Right hindlimb (tissue), 1 donor: ENCODE results near the gene EDIL3.
A peak's percentile ranks its signal among the peaks of the same experiment; 100 is the strongest.
"Not testable (repeated sequence)": the region's sequence is repeated elsewhere in the genome, so short reads cannot be mapped to it uniquely, and the experiment has no call there.

Source experiments
- DNase-seq: peaks from one replicate; pipeline ENCODE4 v3.0.0-alpha.2; 2018

The EDIL3 gene

DNA sequence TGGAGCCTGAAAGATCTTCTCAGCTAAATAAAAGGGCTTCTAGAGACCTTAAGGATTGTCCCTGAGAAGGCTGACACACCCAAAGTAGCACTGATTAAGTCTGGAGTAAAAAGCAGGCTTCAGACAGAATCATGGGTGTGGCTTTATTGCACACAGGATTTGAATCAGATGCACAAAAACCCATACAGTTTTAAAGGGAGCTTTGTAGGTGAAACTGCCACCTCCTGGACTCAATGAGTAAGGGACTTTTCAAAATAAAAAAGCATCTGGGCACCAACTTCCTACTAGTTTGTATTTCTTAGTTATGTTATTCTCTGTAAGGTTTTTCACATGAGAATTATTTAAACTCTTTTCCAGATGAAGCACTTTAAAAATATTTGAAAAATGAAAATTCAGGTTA lies 129.4 kb downstream of the EDIL3 start:
- DNase-seq: no peak

GRCh38 chr5:84253946-84254345 lies 130.7 kb downstream of the EDIL3 start:
- no peak for DNase-seq

DNA sequence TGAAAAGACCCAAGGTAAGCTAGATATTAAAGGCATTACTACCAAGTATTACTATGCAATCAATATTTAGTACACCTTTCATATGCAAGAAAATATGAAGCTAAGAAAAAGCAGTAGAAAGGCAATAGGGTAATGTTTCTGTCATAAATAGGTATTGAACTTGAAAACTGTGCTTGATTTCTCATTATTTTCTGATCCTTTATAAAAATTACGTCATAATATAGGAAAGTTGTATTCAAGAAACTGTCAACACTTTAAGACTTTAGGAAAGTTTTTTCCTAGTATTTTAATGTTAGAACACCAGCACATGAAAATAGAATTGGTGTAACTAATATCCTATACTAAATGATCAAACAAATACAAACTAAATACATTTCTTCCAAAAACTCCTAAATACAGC lies 133.2 kb downstream of the EDIL3 start:
- no peak for DNase-seq

DNA sequence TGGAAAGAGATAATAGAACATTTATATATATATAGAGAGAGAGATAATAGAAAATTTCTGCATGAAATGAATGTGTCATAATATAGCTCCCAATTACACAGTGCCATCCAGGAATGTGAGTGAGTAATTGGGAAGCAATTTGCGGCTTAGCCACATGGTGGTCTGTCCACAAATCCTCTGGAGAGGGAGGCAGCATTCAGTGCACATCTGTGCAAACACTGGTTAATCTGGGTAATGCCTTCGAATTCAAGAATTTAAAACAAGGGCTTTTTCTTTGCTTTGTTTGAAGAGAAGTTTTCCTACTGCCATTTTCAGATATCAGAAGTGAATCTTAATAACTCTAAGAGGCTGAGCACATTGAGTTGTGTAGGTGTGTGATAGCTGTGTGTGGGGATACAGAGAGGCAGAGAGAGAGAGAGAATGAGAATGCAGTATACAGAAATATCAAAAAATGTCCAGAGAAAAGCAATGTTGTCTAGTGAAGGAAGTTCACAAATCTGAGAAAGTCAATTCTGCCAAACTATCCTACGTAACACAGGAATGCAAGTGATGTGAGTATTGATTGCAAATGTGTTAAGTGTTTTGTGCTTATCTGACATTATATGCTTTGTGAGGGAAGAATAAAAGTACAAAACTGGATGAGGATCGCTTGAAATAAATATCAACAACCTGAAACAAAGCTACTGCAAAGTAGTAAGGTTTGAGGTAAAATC lies 134.6 kb downstream of the EDIL3 start:
- DNase-seq: peak; percentile 26

- no peak for DNase-seq
Observed at GRCh38 chr5:84248013-84248412, 136.7 kb downstream of the EDIL3 start.

GRCh38 chr5:84242286-84242685 lies 142.4 kb downstream of the EDIL3 start:
- DNase-seq: no peak

DNA sequence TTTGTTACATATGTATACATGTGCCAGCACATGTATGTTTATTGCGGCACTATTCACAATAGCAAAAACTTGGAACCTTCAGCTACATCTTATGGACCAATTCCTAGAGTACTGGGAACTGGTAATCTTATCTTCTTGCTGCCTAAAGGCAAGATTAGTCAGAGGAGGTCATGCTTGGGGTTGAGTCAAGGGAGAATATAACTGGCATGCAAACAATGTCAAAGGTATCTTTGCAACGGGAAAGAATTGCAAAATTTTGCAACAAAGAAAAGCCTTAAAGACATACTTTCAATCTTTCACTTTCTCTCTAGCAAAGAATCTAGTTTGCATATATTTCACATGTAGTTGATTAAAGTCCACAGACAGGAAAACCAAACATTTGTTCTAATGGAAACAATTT lies 145.2 kb downstream of the EDIL3 start:
- DNase-seq: no peak

GRCh38 chr5:84237126-84237525 lies 147.6 kb downstream of the EDIL3 start:
- no peak for DNase-seq

DNA sequence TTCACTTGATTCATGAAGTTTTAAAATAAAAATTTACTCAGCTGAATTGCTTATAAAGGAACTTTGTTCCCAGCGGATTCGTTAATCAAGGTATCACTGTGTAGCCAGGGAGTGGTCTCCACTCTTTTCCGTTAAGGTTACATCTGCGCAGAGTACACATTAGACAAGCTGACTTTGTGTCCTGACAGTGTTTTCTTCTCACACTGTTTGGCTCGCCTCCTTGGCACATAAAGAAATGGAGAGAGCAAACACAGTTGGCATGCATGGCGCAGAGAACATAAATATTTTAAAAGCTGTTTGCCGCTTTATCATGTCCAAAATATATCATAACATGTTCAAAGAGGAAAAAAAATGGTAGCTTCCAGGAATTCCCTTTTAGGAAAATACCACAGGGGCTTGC lies 153.2 kb downstream of the EDIL3 start:
- peak; percentile 30 for DNase-seq

DNA sequence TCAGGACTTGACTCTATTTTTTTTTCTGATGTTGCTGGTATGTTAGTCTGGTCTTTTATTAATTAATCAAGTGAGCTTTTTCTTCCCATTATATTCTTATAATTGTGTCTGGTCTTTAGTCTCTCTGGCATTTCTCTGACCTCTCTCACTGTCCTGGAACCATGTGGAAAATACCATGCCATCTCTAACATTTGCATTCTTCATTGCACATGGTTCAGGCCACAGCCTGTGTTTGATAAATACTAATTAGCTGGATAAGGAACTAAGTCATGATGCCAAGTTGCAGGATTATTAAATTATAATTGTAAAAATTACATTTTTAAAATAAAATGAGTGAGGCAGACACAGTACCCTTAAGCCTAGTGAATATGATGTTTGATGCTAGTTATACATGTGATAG lies 155.6 kb downstream of the EDIL3 start:
- DNase-seq: no peak

- no peak for DNase-seq
Observed at GRCh38 chr5:84228266-84228665, 156.4 kb downstream of the EDIL3 start.

DNA sequence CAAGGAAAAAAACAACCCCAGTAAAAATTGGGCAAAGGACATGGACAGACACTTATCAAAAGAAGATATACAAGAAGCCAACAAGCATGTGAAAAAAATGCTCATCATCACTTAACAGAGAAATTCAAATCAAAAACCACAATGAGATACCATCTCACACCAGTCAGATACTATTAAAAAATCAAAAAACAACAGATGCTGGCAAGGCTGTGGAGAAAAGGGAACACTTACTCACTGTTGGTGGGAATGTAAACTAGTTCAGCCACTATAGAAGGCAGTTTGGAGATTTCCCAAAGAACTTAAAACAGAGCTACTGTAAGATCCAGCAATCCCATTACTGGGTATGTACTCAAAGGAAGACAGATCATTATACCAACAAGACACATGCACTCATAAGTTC lies 157.4 kb downstream of the EDIL3 start:
- no peak for DNase-seq

GRCh38 chr5:84218546-84218945 lies 166.1 kb downstream of the EDIL3 start:
- DNase-seq: no peak

DNA sequence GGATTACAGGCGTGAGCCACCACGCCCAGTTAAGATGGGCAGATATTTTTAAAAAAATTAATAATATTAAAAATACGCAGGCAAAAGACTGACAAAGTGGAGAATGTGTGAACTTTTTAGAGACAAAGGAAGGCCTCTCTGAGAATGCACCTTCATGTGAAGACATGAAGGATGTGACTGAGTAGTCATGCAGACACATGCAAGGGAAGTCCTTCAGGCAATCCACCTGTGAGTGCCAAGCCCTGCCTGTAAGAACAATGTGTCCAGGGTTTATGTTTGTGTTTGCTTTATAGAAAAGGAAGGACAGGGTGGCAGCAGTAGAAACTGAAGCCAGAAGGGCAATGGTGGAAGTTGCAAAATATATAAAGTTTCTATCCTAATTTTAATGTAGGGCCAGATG lies 169.2 kb downstream of the EDIL3 start:
- DNase-seq: no peak

GRCh38 chr5:84213861-84214260 lies 170.8 kb downstream of the EDIL3 start:
- no peak for DNase-seq

DNA sequence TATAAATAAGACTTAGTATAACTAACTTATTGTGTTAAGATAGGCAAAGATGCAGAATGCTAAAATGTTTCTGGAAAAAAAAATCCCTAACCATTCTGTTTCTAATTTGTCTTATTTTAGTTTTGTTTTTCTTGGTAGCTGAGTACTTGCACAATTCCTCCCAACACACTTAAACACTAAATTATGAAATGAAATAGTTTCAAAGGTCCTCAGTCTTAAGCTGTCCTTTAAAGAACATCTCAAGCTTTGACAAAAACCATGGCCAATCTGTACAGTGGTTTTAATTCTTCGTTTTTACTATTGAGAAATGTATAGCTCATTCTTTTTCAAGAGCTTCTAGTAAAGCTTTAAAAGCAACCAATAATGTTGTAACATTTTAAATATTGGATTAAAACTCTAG lies 171.5 kb downstream of the EDIL3 start:
- DNase-seq: no peak

- no peak for DNase-seq
Observed at GRCh38 chr5:84204772-84205171, 179.9 kb downstream of the EDIL3 start.

- DNase-seq: no peak
Observed at GRCh38 chr5:84202136-84202535, 182.5 kb downstream of the EDIL3 start.

DNA sequence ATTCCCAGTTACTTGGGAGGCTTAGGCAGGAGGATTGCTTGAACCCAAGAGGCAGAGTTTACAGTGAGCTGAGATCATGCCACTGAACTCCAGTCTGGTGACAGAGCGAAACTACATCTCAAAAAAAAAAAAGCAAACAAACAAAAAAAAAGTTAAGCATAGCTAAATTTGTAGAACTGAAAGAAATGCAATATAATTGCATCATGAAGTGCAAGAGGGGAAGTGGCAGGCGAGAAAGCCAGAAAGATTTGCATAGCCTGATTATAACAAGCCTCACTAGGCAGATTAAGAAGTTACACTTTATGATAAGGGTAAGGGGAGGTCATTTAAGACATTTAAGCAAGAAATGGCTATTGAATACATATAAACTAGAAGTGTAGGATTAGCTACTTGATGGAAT lies 187.1 kb downstream of the EDIL3 start:
- DNase-seq: no peak

DNA sequence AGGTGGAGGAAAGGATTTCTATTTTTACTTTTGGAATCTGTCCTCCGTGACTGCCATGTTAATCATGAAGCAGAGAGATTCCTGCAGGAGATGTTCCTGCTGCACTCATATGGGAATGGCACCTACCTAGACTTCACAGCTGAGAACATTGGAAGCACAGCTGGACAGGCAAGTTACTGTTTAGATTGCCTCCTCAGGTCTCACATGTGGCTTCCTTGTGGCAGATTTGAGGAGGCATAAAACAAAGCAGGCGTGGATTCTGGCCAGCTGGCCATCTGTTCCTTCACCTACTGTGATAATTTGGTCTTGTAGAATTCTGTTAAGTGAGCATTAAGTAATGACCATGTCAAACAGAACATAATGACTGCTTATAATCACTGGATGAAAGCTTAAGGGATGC lies 193.4 kb downstream of the EDIL3 start:
- DNase-seq: no peak

DNA sequence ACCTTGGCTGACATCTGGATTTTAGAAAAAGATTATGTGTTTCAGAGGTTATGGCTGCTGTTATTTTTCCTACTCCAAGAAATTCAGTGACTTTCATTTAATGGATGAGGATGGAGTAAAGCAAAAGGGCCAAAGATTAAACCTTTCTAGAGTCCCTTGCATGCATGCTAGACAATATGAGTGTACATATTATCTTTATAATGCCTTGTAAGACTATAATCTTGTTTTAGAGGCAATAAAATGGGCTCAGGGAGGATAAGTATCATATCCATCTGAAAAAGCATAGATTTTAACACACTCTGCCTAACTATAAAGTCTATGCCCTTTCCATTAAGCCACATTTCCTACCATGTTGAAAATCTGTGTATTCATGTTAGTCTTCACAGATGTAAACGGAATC lies 199.8 kb downstream of the EDIL3 start:
- no peak for DNase-seq

DNA sequence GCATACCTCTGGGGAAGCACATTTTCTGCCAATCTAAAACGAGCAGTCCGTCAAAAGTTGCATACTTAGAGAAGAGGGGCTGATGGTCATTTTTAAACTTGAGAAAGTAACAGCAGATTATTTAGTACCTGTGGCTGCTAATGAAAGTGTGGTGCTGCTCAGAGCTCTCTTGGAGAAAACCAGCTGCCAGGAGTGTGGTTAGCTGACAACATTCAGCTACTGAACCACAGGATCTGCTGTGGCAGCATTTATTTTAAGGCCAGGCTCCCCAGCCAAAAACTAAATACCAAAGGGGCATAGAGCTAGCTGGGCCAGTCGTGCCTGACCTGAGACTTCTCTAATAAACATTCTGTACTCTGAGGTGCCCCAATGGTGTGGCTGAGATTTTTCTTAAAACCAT lies 203.6 kb downstream of the EDIL3 start:
- peak; percentile 48 for DNase-seq

GRCh38 chr5:84168841-84169240 lies 215.8 kb downstream of the EDIL3 start:
- no peak for DNase-seq

DNA sequence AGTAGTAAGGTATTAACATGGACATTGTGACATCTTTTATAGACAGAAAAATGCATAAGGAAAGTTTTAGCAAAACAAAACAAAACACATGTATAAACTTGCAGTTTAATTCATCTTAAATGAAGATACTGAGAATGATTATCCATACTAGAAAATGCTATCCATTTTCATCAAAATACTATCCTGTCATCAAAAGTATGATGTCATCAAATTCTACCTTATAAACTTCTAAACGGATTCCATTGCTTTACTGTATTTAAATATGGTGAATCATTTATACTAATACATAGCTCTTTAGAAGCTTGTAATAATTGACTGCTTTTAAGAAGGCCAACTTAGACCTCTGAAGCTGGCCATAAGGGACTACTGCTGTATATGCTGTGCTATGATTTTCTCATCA lies 221.0 kb downstream of the EDIL3 start:
- no peak for DNase-seq

- no peak for DNase-seq
Observed at GRCh38 chr5:84162695-84163094, 222.0 kb downstream of the EDIL3 start.

DNA sequence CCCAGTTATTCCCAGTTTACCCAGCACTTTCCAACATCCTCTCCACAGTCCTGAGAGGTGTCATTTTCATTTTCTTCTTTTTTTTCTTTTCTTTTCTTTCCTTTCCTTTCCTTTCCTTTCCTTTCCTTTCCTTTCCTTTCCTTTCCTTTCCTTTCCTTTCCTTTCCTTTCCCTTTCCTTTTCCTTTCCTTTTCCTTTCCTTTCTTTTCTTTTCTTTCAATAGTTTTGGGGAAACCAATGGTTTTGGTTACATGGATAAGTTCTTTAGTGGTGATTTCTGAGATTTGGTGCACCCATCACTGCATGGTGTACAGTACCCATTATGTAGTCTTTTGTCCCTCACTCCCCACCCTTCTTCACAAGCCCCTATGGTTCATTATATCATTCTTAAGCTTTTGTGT lies 224.0 kb downstream of the EDIL3 start:
- not testable (repeated sequence) for DNase-seq
